ENCODE measurements around the gene OCA2. TPM values are rescaled to one million over a fixed set of nuclear protein-coding genes. Genes with fewer than 3 reads are reported as not detected.
A peak's percentile ranks its signal among the peaks of the same experiment; 100 is the strongest.

Gene OCA2
- total RNA-seq, 6 experiments from 2014 or later: 0.07 to 0.13 (median 0.12) TPM; not detected in 3

DNA sequence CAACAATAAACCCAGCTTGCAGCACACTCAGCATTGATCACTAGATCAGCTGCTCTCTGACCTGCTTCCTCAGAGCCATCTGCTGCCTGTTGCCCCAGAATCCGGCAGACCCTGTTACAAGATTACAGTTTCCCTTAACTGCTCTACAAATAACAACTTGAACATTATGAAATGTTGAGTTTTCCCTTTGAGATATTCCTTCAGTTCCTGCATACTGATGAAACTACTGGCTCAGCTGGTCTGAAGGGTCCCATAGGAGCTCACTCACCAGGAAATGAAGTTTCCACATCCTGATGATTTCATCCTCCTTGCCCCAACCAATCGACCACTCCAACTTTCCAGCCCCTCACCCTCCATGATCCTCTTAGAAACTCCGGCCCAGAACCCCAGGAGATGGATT, 281.9 kb downstream of the OCA2 start:
- DNase-seq (no peak), ATAC-seq (no peak)
- Histone ChIP-seq H3K4me3 (no peak overlapping the region), H3K9me3 (no peaks in the 10 kb centered on the region), H3K27me3 (no peaks in the 10 kb centered on the region), H3K36me3 (no peaks in the 10 kb centered on the region), H3K4me1 (no peaks in the 10 kb centered on the region), H3K27ac (no peak overlapping the region)
- intact Hi-C loops (cut with DNase I): no loop called here
- TF ChIP-seq, protein P1, sequence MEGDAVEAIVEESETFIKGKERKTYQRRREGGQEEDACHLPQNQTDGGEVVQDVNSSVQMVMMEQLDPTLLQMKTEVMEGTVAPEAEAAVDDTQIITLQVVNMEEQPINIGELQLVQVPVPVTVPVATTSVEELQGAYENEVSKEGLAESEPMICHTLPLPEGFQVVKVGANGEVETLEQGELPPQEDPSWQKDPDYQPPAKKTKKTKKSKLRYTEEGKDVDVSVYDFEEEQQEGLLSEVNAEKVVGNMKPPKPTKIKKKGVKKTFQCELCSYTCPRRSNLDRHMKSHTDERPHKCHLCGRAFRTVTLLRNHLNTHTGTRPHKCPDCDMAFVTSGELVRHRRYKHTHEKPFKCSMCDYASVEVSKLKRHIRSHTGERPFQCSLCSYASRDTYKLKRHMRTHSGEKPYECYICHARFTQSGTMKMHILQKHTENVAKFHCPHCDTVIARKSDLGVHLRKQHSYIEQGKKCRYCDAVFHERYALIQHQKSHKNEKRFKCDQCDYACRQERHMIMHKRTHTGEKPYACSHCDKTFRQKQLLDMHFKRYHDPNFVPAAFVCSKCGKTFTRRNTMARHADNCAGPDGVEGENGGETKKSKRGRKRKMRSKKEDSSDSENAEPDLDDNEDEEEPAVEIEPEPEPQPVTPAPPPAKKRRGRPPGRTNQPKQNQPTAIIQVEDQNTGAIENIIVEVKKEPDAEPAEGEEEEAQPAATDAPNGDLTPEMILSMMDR (IDR thresholded peaks at IDR 0.05): no peak
- no peak for TF ChIP-seq POLR2A (IDR thresholded peaks at IDR 0.05)
- WGBS (ENCODE audit: insufficient coverage, low coverage, low lambda C conversion rate, missing lambda C conversion rate): 81% methylated on average over 2 of the region's 3 CpGs

- ATAC-seq (peak in 1 of 4 donors; percentile 12), DNase-seq (no peak)
- intact Hi-C loops (cut with DNase I): no loop called here
- H3K9me3 ChIP-seq: no peaks in the 10 kb centered on the region
- H3K27me3 ChIP-seq: no peaks in the 10 kb centered on the region
- H3K36me3 ChIP-seq: no peaks in the 10 kb centered on the region
- H3K4me1 ChIP-seq: no peaks in the 10 kb centered on the region
- 73% methylated on average over 7 of the region's 8 CpGs for WGBS (ENCODE audit: insufficient coverage, low coverage, low lambda C conversion rate, missing lambda C conversion rate)
- no peak overlapping the region for H3K27ac ChIP-seq
- no peak overlapping the region for H3K4me3 ChIP-seq
- TF ChIP-seq, protein P1 (IDR thresholded peaks at IDR 0.05): no peak
- TF ChIP-seq POLR2A (IDR thresholded peaks at IDR 0.05): no peak
These were observed 282.3 kb downstream of the OCA2 start for GRCh38 chr15:27816790-27817189.

DNA sequence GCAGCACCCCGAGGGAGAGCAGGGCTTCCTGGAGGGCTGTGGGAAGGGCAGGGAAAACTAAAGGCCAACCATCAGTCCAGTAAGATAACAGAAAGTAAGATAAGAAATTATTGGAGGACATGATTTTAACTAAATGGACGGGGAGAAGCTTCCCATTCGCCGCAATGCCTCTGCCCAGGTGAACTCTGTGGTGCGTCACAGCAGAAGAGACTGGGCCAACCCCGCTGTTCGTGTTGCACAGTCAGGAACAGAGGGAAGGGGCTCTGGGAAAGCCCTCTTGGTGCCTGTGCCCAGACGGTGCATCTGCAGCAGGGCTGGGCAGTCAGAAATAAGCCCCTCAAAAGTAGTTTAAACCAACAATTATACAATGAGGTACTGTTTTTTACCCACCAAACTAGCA, 284.1 kb downstream of the OCA2 start:
- intact Hi-C loops (cut with DNase I): no loop called here
- DNase-seq (no peak), ATAC-seq (no peak)
- Histone ChIP-seq H3K36me3 (no peaks in the 10 kb centered on the region), H3K27ac (no peak overlapping the region), H3K4me3 (no peak overlapping the region), H3K9me3 (no peaks in the 10 kb centered on the region), H3K4me1 (no peaks in the 10 kb centered on the region), H3K27me3 (no peaks in the 10 kb centered on the region)
- 64% methylated on average over 5 of the region's 8 CpGs for WGBS (ENCODE audit: insufficient coverage, low coverage, low lambda C conversion rate, missing lambda C conversion rate)
- TF ChIP-seq, protein P1 (IDR thresholded peaks at IDR 0.05): no peak
- no peak for TF ChIP-seq POLR2A (IDR thresholded peaks at IDR 0.05)

GRCh38 chr15:27813139-27813538, 286.0 kb downstream of the OCA2 start:
- H3K4me3 ChIP-seq: no peak overlapping the region
- TF ChIP-seq POLR2A (IDR thresholded peaks at IDR 0.05): no peak
- TF ChIP-seq, protein P1 (IDR thresholded peaks at IDR 0.05): no peak
- WGBS (ENCODE audit: insufficient coverage, low coverage, low lambda C conversion rate, missing lambda C conversion rate): no CpG with 5 or more reads among the region's 2 CpGs
- no peaks in the 10 kb centered on the region for H3K36me3 ChIP-seq
- intact Hi-C loops (cut with DNase I): no loop called here
- DNase-seq (no peak), ATAC-seq (no peak)
- H3K27me3 ChIP-seq: no peaks in the 10 kb centered on the region
- H3K27ac ChIP-seq: no peak overlapping the region
- no peaks in the 10 kb centered on the region for H3K4me1 ChIP-seq
- H3K9me3 ChIP-seq: no peaks in the 10 kb centered on the region

GRCh38 chr15:27808182-27808581, 290.9 kb downstream of the OCA2 start:
- no peak for DNase-seq
- no peaks in the 10 kb centered on the region for H3K9me3 ChIP-seq

More at GRCh38 chr15:27808182-27808581, 290.9 kb downstream of the OCA2 start:
- Histone ChIP-seq H3K4me1 (no peaks in the 10 kb centered on the region), H3K36me3 (no peaks in the 10 kb centered on the region), H3K4me3 (no peak overlapping the region), H3K27ac (no peak overlapping the region), H3K27me3 (no peaks in the 10 kb centered on the region)
- intact Hi-C loops (cut with DNase I): no loop called here
- no peak for ATAC-seq
- WGBS (ENCODE audit: insufficient coverage, low coverage, low lambda C conversion rate, missing lambda C conversion rate): 44% methylated on average over 7 of the region's 9 CpGs
- no peak for TF ChIP-seq POLR2A (IDR thresholded peaks at IDR 0.05)
- TF ChIP-seq, protein P1 (IDR thresholded peaks at IDR 0.05): no peak
